ENCODE measurements around the gene NTHL1. TPM values are rescaled to one million over a fixed set of nuclear protein-coding genes. Genes with fewer than 3 reads are reported as not detected.

The NTHL1 gene
- polyA plus RNA-seq, 1 experiment: 10.7 TPM

DNA sequence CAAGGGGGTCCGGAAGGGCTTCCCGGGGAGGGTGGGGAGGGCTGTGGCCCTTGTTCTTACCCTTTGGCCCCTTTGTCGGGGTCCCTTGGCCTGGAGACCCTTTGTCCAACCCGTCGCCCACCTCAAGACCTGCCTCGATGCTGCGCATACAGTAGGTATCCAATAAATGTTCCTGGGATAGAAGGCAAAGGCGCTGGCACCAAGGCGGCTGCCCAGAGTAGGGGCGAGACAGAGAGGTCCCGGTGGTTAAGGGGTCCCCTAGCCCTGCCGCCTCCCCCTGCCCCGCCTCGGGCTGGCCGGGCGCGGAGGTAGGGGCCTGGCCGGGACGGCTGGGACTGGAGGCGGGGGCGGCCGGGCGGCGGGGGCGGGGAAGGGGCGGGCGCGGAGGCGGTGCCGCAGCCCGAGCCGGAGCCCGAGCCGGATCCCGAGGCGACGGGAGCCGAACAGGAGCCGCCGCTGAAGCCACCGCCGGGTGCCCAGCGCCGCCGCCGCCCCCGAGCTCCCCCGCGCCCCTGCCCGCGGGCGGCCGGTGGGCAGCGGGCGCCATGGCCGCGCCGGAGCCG is 21.1 kb downstream of the NTHL1 start, which contains the start of gene NHERF2:
Gene NHERF2, plus strand, starts transcription at position 442 of the 563 bp plus-strand sequence. Its CDS starts 104 bp downstream, at position 546.
- no peak for TF ChIP-seq CTCF (IDR thresholded peaks at IDR 0.05; ENCODE audit: low read depth, low read length)
- Histone ChIP-seq H3K27me3 (ENCODE audit: control insufficient read depth, insufficient read depth, low read length) (no peaks in the 10 kb centered on the region), H3K27ac (ENCODE audit: low read depth, low read length) (no peak within 1 kb of the TSS), H3K9me3 (ENCODE audit: control insufficient read depth, insufficient read depth, low read length) (no peaks in the 10 kb centered on the region; the same call in 1 of the 2 replicates), H3K4me3 (ENCODE audit: low read depth, low read length) (peak within 1 kb of the TSS; percentile 72)
- POLR2A ChIA-PET: interaction anchor here (1.0 to 1.7 kb wide), 3 partner anchors 13 to 129 kb away, joined by 3 to 11 read pairs (median 4); partner anchors contain the start of gene TRAF7
- CTCF ChIA-PET: interaction anchor here (0.6 to 4.6 kb wide), 3 partner anchors 30 to 164 kb away, joined by 4 to 49 read pairs (median 4); no protein-coding TSS in a partner anchor
- DNase-seq (ENCODE audit: low read depth, low spot score): no peak

- no peak overlapping the region for H3K27ac ChIP-seq (ENCODE audit: low read depth, low read length)
- peak overlapping the region; percentile 50 for H3K4me3 ChIP-seq (ENCODE audit: low read depth, low read length)
- CTCF ChIA-PET: interaction anchor here (4.6 to 5.4 kb wide), 2 partner anchors 30 to 114 kb away, joined by 49 to 87 read pairs; no protein-coding TSS in a partner anchor
- POLR2A ChIA-PET: interaction anchor here (3.8 kb wide), 1 partner anchor 129 kb away, joined by 22 read pairs; the partner anchor contains the start of gene TRAF7
- no peaks in the 10 kb centered on the region for H3K27me3 ChIP-seq (ENCODE audit: control insufficient read depth, insufficient read depth, low read length)
- TF ChIP-seq CTCF (IDR thresholded peaks at IDR 0.05; ENCODE audit: low read depth, low read length): no peak
- H3K9me3 ChIP-seq (ENCODE audit: control insufficient read depth, insufficient read depth, low read length): no peaks in the 10 kb centered on the region; the same call in 1 of the 2 replicates
- no peak for DNase-seq (ENCODE audit: low read depth, low spot score)
These were observed 21.7 kb downstream of the NTHL1 start for GRCh38 chr16:2025878-2026460.

- Histone ChIP-seq H3K27ac (ENCODE audit: low read depth, low read length) (no peak overlapping the region), H3K27me3 (ENCODE audit: control insufficient read depth, insufficient read depth, low read length) (peaks cover under 1% of the 10 kb centered on the region), H3K4me3 (ENCODE audit: low read depth, low read length) (no peak overlapping the region), H3K9me3 (ENCODE audit: control insufficient read depth, insufficient read depth, low read length) (no peaks in the 10 kb centered on the region; the same call in 1 of the 2 replicates)
- no peak for TF ChIP-seq CTCF (IDR thresholded peaks at IDR 0.05; ENCODE audit: low read depth, low read length)
- ChIA-PET POLR2A (interaction anchor here (1.1 to 3.8 kb wide), 2 partner anchors 61 to 130 kb away, joined by 3 to 22 read pairs; partner anchors contain the start of gene TRAF7), CTCF (interaction anchor here (4.6 to 5.4 kb wide), 2 partner anchors 31 to 115 kb away, joined by 49 to 87 read pairs; no protein-coding TSS in a partner anchor)
- no peak for DNase-seq (ENCODE audit: low read depth, low spot score)
These were observed 22.4 kb downstream of the NTHL1 start for GRCh38 chr16:2025251-2025650.

- Histone ChIP-seq H3K27me3 (ENCODE audit: control insufficient read depth, insufficient read depth, low read length) (peaks cover 5% of the 10 kb centered on the region), H3K27ac (ENCODE audit: low read depth, low read length) (no peak overlapping the region), H3K9me3 (ENCODE audit: control insufficient read depth, insufficient read depth, low read length) (no peaks in the 10 kb centered on the region; the same call in 1 of the 2 replicates), H3K4me3 (ENCODE audit: low read depth, low read length) (no peak overlapping the region)
- ChIA-PET POLR2A (interaction anchor here (0.7 to 3.8 kb wide), 2 partner anchors 9 to 131 kb away, joined by 3 to 22 read pairs; partner anchors contain the start of gene TRAF7), CTCF (interaction anchor here (4.6 to 5.4 kb wide), 2 partner anchors 32 to 116 kb away, joined by 49 to 87 read pairs; no protein-coding TSS in a partner anchor)
- no peak for DNase-seq (ENCODE audit: low read depth, low spot score)
- TF ChIP-seq CTCF (IDR thresholded peaks at IDR 0.05; ENCODE audit: low read depth, low read length): no peak
These were observed 23.6 kb downstream of the NTHL1 start for GRCh38 chr16:2024032-2024420.
